Measurements from ENCODE around the gene LRRC8B. TPM values are rescaled to one million over a fixed set of nuclear protein-coding genes. Genes with fewer than 3 reads are reported as not detected.
A peak's percentile ranks its signal among the peaks of the same experiment; 100 is the strongest.

The LRRC8B gene
- total RNA-seq, 5 donors from 2014 or later (not counting 1 experiment from before 2014, with no cell fraction given) = 13.3 to 17.6 (median 14.9) TPM

DNA sequence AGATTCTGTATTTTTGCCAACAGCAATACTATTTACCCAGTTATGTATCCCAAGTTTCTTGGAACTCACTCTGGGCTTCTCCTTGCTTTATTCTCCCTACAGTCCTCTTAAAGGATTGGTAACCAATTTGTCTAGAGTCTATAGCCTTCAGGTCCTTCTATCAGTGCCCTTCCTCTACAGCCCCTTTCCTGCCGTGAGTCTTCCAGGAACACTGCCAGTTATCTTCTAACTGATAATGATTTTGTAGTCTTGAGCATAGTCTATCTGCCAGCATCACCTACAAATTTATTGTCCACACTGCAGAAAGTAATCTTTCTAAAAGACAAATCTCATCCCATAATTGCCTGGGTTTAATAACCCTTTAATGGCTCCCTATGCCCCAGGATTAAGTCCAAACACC is 8.2 kb downstream of the LRRC8B start:
- Histone ChIP-seq H3K27ac (ENCODE audit: low read length) (no peak overlapping the region), H3K36me3 (ENCODE audit: control insufficient read depth in 2 of 2, extremely low read depth in 1 of 2, insufficient read depth in 1 of 2, low read length in 1 of 2) (no peaks in the 10 kb centered on the region), H3K4me3 (ENCODE audit: control insufficient read depth in 1 of 2, extremely low read depth in 1 of 2, low read length in 1 of 2) (no peak overlapping the region), H3K27me3 (replicated peaks in 1 of 2; ENCODE audit: control insufficient read depth in 2 of 2, extremely low read depth in 1 of 2, insufficient read depth in 2 of 2, low read length in 1 of 2) (no peaks in the 10 kb centered on the region), H3K4me1 (ENCODE audit: control insufficient read depth in 1 of 2, extremely low read depth in 1 of 2, insufficient read depth in 2 of 2, low read length in 2 of 2) (peaks cover 2 to 4% of the 10 kb centered on the region in 2 experiments), H3K9me3 (no peaks in the 10 kb centered on the region)
- POLR2A ChIA-PET = interaction anchor here (0.6 kb wide), 2 partner anchors 89 to 445 kb away, joined by 3 to 13 read pairs; no protein-coding TSS in a partner anchor
- ATAC-seq (replicated peaks in 1 of 4) (no peak), DNase-seq (no peak)
- Mint-ChIP-seq H3K4me3 (no peak overlapping the region), H3K27me3 (no peaks in the 10 kb centered on the region), H3K4me1 (peaks cover 62 to 75% (median 68%) of the 10 kb centered on the region in 3 donors), H3K27ac (no peak overlapping the region), H3K9me3 (no peaks in the 10 kb centered on the region), H3K36me3 (peaks cover 42% of the 10 kb centered on the region)
- CTCF ChIA-PET = no interaction called here
- WGBS (ENCODE audit: insufficient coverage) = no CpG with 5 or more reads among the region's 1 CpG

DNA sequence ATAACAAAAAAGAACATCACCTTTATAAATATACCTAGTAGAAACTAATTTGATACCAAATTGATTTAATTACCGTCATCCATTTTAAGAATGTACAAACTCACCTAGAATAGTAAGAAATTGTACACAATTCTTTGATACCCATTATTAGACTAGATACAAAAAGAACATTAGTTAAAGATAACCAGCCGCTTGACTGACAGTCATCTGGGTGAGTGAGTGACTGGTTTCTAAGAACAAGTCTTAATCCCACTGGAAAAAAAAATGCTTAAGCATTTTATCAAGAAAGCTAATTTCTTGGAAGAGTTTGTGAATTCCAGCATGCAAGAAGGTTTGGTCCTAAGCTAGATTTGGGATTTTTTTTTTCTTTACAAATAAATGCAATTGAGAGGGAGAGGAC is 10.9 kb downstream of the LRRC8B start:
- ChIA-PET CTCF (interaction anchor here in 1 of 2 donors (1.4 kb wide), 1 partner anchor 23 kb away, joined by 3 read pairs; no protein-coding TSS in a partner anchor), POLR2A (interaction anchor here in 1 of 2 donors (0.6 kb wide), 1 partner anchor 128 kb away, joined by 4 read pairs; no protein-coding TSS in a partner anchor)
- WGBS (ENCODE audit: insufficient coverage) = no CpG with 5 or more reads among the region's 2 CpGs
- Mint-ChIP-seq H3K9me3 (no peaks in the 10 kb centered on the region), H3K4me3 (no peak overlapping the region), H3K4me1 (peaks cover 65 to 81% (median 73%) of the 10 kb centered on the region in 3 donors), H3K27ac (no peak overlapping the region), H3K27me3 (no peaks in the 10 kb centered on the region), H3K36me3 (peaks cover 50% of the 10 kb centered on the region)
- no peaks in the 10 kb centered on the region for H3K9me3 ChIP-seq
- ATAC-seq (replicated peaks in 1 of 4) (no peak), DNase-seq (no peak)
- H3K27ac ChIP-seq (ENCODE audit: low read length) = no peak overlapping the region
- no peaks in the 10 kb centered on the region for H3K27me3 ChIP-seq (replicated peaks in 1 of 2; ENCODE audit: control insufficient read depth in 2 of 2, extremely low read depth in 1 of 2, insufficient read depth in 2 of 2, low read length in 1 of 2)
- no peak overlapping the region for H3K4me3 ChIP-seq (ENCODE audit: control insufficient read depth in 1 of 2, extremely low read depth in 1 of 2, low read length in 1 of 2)
- peaks cover 0 to 3% of the 10 kb centered on the region in 2 experiments for H3K4me1 ChIP-seq (ENCODE audit: control insufficient read depth in 1 of 2, extremely low read depth in 1 of 2, insufficient read depth in 2 of 2, low read length in 2 of 2)
- H3K36me3 ChIP-seq (ENCODE audit: control insufficient read depth in 2 of 2, extremely low read depth in 1 of 2, insufficient read depth in 1 of 2, low read length in 1 of 2) = peaks cover 0 to 3% of the 10 kb centered on the region in 2 donors

GRCh38 chr1:89536555-89537341 is 12.1 kb downstream of the LRRC8B start:
- 83% methylated on average over 3 of the region's 5 CpGs for WGBS (ENCODE audit: insufficient coverage)
- no peaks in the 10 kb centered on the region for H3K4me1 ChIP-seq (ENCODE audit: control insufficient read depth in 1 of 2, extremely low read depth in 1 of 2, insufficient read depth in 2 of 2, low read length in 2 of 2)
- Mint-ChIP-seq H3K36me3 (peaks cover 51% of the 10 kb centered on the region), H3K27ac (peak overlapping the region in 1 of 2 donors; percentile 4), H3K27me3 (no peaks in the 10 kb centered on the region), H3K9me3 (no peaks in the 10 kb centered on the region), H3K4me1 (peaks cover 64 to 76% (median 70%) of the 10 kb centered on the region in 3 donors), H3K4me3 (no peak overlapping the region)
- H3K36me3 ChIP-seq (ENCODE audit: control insufficient read depth in 2 of 2, extremely low read depth in 1 of 2, insufficient read depth in 1 of 2, low read length in 1 of 2) = peaks cover 0 to 3% of the 10 kb centered on the region in 2 donors
- no peak for DNase-seq
- CTCF ChIA-PET = interaction anchor here in 1 of 2 donors (0.9 kb wide), 2 partner anchors 18 to 83 kb away, joined by 3 read pairs; no protein-coding TSS in a partner anchor
- no peak overlapping the region for H3K4me3 ChIP-seq (ENCODE audit: control insufficient read depth in 1 of 2, extremely low read depth in 1 of 2, low read length in 1 of 2)
- H3K9me3 ChIP-seq = no peaks in the 10 kb centered on the region
- no peak for ATAC-seq (replicated peaks in 1 of 4)
- POLR2A ChIA-PET = no interaction called here
- no peaks in the 10 kb centered on the region for H3K27me3 ChIP-seq (replicated peaks in 1 of 2; ENCODE audit: control insufficient read depth in 2 of 2, extremely low read depth in 1 of 2, insufficient read depth in 2 of 2, low read length in 1 of 2)
- H3K27ac ChIP-seq (ENCODE audit: low read length) = no peak overlapping the region

GRCh38 chr1:89538361-89538760 is 13.7 kb downstream of the LRRC8B start:
- Histone ChIP-seq H3K9me3 (no peaks in the 10 kb centered on the region), H3K36me3 (ENCODE audit: control insufficient read depth in 2 of 2, extremely low read depth in 1 of 2, insufficient read depth in 1 of 2, low read length in 1 of 2) (peaks cover 0 to 3% of the 10 kb centered on the region in 2 donors), H3K27me3 (replicated peaks in 1 of 2; ENCODE audit: control insufficient read depth in 2 of 2, extremely low read depth in 1 of 2, insufficient read depth in 2 of 2, low read length in 1 of 2) (no peaks in the 10 kb centered on the region), H3K4me3 (ENCODE audit: control insufficient read depth in 1 of 2, extremely low read depth in 1 of 2, low read length in 1 of 2) (no peak overlapping the region), H3K4me1 (ENCODE audit: control insufficient read depth in 1 of 2, extremely low read depth in 1 of 2, insufficient read depth in 2 of 2, low read length in 2 of 2) (no peaks in the 10 kb centered on the region), H3K27ac (ENCODE audit: low read length) (no peak overlapping the region)
- DNase-seq (no peak), ATAC-seq (replicated peaks in 1 of 4) (no peak)
- Mint-ChIP-seq H3K36me3 (peaks cover 39% of the 10 kb centered on the region), H3K4me3 (no peak overlapping the region), H3K27me3 (no peaks in the 10 kb centered on the region), H3K27ac (no peak overlapping the region), H3K4me1 (peaks cover 54 to 72% (median 66%) of the 10 kb centered on the region in 3 donors), H3K9me3 (no peaks in the 10 kb centered on the region)
- CTCF ChIA-PET = no interaction called here
- POLR2A ChIA-PET = no interaction called here
- WGBS (ENCODE audit: insufficient coverage) = no CpG with 5 or more reads among the region's 2 CpGs

- no peaks in the 10 kb centered on the region for H3K9me3 ChIP-seq
- peaks cover 0 to 3% of the 10 kb centered on the region in 2 donors for H3K36me3 ChIP-seq (ENCODE audit: control insufficient read depth in 2 of 2, extremely low read depth in 1 of 2, insufficient read depth in 1 of 2, low read length in 1 of 2)
- Mint-ChIP-seq H3K4me1 (peaks cover 52 to 65% (median 62%) of the 10 kb centered on the region in 3 donors), H3K27ac (no peak overlapping the region), H3K36me3 (peaks cover 37% of the 10 kb centered on the region), H3K9me3 (no peaks in the 10 kb centered on the region), H3K27me3 (no peaks in the 10 kb centered on the region), H3K4me3 (no peak overlapping the region)
- H3K4me1 ChIP-seq (ENCODE audit: control insufficient read depth in 1 of 2, extremely low read depth in 1 of 2, insufficient read depth in 2 of 2, low read length in 2 of 2) = peaks cover 0 to 3% of the 10 kb centered on the region in 2 experiments
- H3K4me3 ChIP-seq (ENCODE audit: control insufficient read depth in 1 of 2, extremely low read depth in 1 of 2, low read length in 1 of 2) = no peak overlapping the region
- ATAC-seq (replicated peaks in 1 of 4) (no peak), DNase-seq (no peak)
- no peaks in the 10 kb centered on the region for H3K27me3 ChIP-seq (replicated peaks in 1 of 2; ENCODE audit: control insufficient read depth in 2 of 2, extremely low read depth in 1 of 2, insufficient read depth in 2 of 2, low read length in 1 of 2)
- ChIA-PET POLR2A (no interaction called here), CTCF (interaction anchor here in 1 of 2 donors (1.4 to 1.7 kb wide), 2 partner anchors 10 to 64 kb away, joined by 3 to 6 read pairs; no protein-coding TSS in a partner anchor)
- WGBS (ENCODE audit: insufficient coverage) = no CpG with 5 or more reads among the region's 3 CpGs
- H3K27ac ChIP-seq (ENCODE audit: low read length) = no peak overlapping the region
Observed at GRCh38 chr1:89539128-89539527, 14.5 kb downstream of the LRRC8B start.

DNA sequence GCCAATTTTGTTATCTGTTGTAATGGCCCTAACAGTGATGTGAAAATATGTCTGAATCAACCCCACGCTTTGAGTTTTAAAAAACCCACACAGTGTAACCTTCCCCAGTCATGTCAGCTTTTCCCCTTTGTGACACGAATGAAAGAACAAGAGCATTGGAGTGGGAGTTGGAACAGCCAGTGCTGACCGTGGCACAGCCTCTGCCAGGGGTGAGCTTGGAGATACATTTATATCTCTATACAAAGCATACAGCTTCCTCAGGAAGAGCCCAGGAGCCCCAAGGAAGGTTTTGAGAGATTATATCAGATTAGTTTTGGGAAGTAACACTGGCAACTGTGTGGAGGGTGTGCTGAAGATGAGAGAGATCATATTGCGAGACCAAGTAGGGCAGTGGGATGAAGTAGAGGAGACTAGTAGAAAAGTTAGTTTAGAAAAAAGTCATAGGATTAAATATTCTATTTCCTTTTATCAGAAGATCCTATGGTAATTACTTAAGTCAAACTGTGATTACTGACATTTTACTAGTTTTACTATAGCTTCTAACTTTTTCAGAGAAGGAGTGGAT is 15.9 kb downstream of the LRRC8B start:
- ChIA-PET POLR2A (interaction anchor here (0.6 to 0.8 kb wide), 2 partner anchors 12 to 52 kb away, joined by 3 to 7 read pairs; no protein-coding TSS in a partner anchor), CTCF (interaction anchor here in 1 of 2 donors (0.7 to 1.7 kb wide), 4 partner anchors 11 to 84 kb away, joined by 3 to 6 read pairs (median 3); no protein-coding TSS in a partner anchor)
- ATAC-seq (replicated peaks in 1 of 4) (no peak), DNase-seq (no peak)
- Mint-ChIP-seq H3K9me3 (no peaks in the 10 kb centered on the region), H3K27me3 (no peaks in the 10 kb centered on the region), H3K36me3 (peaks cover 27% of the 10 kb centered on the region), H3K4me1 (peaks cover 60 to 68% (median 66%) of the 10 kb centered on the region in 3 donors), H3K4me3 (no peak overlapping the region), H3K27ac (no peak overlapping the region)
- H3K4me3 ChIP-seq (ENCODE audit: control insufficient read depth in 1 of 2, extremely low read depth in 1 of 2, low read length in 1 of 2) = no peak overlapping the region
- H3K27ac ChIP-seq (ENCODE audit: low read length) = no peak overlapping the region
- WGBS (ENCODE audit: insufficient coverage) = no CpG with 5 or more reads among the region's 4 CpGs
- H3K4me1 ChIP-seq (ENCODE audit: control insufficient read depth in 1 of 2, extremely low read depth in 1 of 2, insufficient read depth in 2 of 2, low read length in 2 of 2) = peaks cover 0 to 11% of the 10 kb centered on the region in 2 experiments
- H3K9me3 ChIP-seq = no peaks in the 10 kb centered on the region
- H3K27me3 ChIP-seq (replicated peaks in 1 of 2; ENCODE audit: control insufficient read depth in 2 of 2, extremely low read depth in 1 of 2, insufficient read depth in 2 of 2, low read length in 1 of 2) = no peaks in the 10 kb centered on the region
- H3K36me3 ChIP-seq (ENCODE audit: control insufficient read depth in 2 of 2, extremely low read depth in 1 of 2, insufficient read depth in 1 of 2, low read length in 1 of 2) = peaks cover 0 to 3% of the 10 kb centered on the region in 2 donors

Measured in T-cell (primary cell).